HG02763 (cell line): ENCODE data around the gene OGFR.
A peak's percentile ranks its signal among the peaks of the same experiment; 100 is the strongest.
"Not testable (repeated sequence)": the region's sequence is repeated elsewhere in the genome, so short reads cannot be mapped to it uniquely, and the experiment has no call there.

Experiments used
- ATAC-seq: cut with Tn5 transposase; IDR thresholded peaks from one replicate; pipeline ENCODE4 v1.9.1; 2021; ENCODE audit warnings: mild to moderate bottlenecking, moderate library complexity; ENCODE audit not compliant: unreplicated experiment

Gene OGFR

DNA sequence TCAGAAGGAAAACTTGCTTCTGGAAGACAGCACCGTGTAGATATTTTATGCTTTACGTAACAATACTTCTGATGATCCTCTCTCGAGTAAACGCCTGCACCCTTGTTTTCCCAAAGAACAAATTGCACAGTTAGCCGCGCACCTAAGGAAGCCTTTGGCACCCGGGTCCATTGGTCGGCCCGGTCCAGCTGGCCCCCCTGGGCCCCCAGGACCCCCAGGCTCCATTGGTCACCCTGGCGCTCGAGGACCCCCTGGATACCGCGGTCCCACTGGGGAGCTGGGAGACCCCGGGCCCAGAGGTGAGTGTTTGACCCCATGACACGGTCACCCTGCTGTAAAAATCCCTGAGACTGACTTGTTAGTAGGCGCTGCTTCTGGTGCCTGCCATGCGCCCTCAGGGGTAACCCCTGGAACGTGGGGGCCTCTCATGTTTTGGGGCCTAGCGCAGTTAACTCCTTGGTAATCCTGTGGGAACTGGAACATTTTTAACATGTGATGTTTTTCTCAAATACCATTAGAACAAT lies 32.4 kb downstream of the OGFR start:
- no peak for ATAC-seq

DNA sequence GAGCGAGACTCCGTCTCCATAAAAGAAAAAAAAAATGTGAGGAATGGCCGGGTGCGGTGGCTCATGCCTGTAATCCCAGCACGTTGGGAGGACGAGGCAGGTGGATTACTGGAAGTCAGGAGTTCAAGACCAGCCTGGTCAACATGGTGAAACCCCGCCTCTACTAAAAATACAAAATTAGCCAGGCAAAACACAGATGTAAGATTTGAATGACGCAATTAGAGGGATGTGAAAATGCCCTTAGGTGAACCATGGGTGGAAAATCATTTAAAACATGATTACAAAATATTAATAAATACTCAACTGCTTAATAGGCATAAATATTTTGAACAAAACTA lies 33.1 kb downstream of the OGFR start:
- no peak for ATAC-seq

DNA sequence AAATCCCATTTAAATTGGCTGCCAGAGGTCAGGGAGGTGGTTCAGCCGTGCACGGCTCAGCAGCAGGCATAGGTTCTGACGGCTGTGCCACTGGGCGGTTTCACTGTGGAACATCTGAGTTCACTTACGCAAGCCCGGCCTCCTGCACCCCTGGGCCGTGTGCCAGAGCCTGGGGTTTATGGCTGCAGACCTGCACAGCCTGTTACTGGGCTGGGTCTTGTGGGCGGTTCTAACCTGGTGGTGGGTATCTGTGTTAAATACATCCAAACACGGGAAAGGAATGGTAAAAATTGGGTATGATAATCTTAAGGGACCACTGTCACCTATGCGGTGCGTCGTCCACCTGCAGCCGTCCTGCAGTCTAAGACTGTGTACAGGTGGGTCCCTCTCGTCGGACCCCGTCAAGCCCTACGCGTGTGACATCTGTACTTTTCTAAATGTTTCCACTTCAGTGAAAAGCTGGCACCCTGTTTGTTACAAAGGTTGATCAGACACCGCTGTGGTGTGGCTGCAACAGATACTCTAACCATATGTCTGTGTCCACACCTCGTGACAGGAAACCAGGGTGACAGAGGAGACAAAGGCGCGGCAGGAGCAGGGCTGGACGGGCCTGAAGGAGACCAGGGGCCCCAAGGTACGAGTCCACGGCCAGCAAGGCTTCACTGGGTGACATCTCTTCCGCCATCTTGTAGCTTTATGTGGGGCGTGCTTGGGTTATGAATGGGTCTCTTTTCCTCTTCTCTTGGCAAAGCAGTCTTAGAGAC lies 33.7 kb downstream of the OGFR start:
- peak; percentile 65 for ATAC-seq

DNA sequence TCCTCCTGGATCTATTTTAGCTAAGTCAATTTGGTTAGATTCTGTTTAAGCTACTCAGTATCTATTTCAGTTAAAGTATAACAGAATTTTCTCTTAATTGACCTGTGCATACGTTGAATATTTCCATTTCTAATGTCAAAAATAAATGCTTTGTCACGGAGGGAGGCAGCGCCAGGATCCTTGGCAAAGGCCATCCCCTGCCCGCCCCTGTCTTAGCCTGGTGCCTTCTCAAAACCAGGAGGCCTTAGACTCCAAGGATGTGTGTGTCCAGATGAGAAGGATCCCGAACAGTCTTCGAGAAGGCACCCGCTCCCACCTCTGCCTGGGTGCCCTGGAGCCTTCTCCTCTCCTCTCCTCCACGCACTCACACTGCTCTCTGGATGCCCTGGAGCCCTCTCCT lies 34.6 kb downstream of the OGFR start:
- no peak for ATAC-seq

DNA sequence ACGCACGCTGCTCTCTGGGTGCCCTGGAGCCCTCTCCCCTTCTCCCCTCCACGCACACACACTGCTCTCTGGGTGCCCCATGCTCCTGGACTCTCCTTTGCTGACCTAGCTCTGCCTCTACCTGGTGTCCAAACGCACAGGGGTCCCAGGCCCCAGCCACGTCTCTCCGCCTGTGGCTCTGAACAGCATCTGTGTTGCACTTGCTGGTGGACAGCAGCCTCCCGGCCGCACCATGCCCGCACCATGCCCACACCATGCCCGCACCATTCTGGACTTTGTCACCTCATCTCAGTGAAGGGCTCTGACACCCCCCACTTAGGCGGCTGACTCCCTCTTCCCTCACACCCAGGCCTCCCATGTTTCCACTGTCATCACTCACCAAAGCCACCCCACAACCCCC lies 35.2 kb downstream of the OGFR start:
- no peak for ATAC-seq

DNA sequence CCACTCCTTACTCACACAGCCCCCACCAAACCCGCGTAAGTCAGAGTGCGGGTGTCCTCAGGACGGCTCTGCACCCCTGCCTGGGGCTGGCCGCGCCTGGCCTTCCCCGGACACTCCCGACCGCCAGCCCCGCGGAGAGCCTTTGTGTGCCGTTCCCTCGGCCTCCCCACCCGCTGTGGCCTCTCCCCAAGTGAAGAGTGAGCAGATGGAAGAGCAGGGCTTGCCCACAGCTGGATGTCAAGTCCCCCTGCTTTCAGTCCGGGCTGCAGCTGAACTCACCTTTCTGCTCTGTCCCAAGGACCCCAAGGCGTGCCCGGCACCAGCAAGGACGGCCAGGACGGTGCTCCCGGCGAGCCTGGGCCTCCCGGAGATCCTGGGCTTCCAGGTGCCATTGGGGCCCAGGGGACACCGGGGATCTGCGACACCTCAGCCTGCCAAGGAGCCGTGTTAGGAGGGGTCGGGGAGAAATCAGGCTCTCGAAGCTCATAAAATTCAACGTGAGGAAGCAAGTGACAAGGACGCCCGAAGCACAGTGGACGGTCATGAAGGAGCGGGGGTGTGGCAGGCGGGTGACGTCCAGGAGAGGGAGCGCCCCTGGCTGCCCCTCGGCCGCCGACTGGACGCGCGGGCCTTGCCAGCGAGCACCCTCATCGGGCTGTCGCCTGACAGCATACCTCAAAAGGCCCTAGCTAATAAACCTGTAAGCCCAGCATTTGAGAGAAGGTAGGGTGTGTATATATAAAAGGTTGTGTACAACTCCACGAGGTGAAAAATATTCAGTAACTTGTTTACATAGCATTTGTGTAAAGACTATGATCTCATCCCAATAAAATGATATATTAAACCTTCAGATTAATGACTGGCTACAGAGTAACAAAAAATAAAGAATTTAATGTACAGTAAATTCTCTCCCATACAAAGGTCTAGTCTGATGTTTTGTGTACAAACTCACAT lies 35.9 kb downstream of the OGFR start:
- ATAC-seq: no peak

DNA sequence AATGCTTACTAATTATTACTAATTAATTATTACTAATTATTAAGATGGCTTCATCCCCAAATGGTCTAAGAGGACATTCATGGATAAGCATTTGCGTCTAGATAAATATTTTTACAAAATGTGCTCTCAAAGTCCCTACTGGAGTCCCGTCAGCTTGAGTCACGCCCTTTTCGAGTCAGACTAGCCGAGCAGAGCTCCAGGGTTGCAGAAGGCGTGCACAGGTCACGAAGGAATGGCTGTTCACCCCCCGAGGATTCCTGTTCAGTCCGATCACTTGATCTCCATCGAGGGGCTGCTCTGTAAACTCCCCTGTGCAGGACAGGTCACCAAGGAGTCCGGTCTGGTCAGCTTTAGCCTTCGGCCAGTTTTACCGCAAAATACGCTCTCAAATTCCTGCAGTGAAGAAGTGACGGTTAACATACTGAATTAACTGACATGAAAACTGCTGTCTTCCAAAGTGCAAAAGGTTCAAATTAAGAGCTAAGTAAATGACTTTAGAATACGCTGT lies 37.1 kb downstream of the OGFR start:
- ATAC-seq: no peak

DNA sequence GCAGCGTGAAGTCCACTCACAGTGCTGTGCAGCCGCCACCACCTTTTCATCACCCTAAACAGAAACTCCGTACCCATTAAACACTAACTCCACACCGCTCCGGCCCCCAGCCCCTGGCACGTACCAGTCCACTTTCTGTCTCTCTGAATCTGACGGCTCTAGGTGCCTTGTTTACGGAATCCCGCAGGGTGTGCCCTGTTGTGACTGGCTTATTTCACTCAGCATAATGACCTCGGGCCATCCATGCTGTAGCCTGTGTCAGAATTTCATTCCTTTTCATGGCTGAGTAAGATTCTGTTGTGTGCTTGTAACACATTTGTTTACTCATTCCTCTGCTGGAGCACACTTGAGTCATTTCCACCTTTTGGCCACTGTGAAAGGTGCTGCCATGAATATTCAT lies 39.0 kb downstream of the OGFR start:
- no peak for ATAC-seq

DNA sequence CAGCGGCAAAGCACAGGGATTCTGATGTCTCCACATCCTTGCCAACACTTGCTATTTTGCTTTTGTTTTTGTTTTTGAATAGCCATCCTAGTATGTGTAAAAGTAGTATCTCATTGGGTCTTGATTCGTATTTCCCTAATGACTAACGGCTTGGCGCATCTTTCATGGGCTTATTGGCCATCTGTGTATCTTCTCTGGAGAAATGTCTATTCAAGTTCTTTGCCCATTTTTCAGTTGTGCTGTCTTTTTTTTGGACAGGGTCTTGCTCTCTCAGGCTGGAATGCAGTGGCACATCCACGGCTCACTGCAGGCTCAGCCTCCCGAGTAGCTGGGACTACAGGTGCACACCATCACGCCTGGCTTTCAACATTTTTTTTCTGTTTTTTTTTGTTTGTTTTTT lies 39.5 kb downstream of the OGFR start:
- no peak for ATAC-seq

DNA sequence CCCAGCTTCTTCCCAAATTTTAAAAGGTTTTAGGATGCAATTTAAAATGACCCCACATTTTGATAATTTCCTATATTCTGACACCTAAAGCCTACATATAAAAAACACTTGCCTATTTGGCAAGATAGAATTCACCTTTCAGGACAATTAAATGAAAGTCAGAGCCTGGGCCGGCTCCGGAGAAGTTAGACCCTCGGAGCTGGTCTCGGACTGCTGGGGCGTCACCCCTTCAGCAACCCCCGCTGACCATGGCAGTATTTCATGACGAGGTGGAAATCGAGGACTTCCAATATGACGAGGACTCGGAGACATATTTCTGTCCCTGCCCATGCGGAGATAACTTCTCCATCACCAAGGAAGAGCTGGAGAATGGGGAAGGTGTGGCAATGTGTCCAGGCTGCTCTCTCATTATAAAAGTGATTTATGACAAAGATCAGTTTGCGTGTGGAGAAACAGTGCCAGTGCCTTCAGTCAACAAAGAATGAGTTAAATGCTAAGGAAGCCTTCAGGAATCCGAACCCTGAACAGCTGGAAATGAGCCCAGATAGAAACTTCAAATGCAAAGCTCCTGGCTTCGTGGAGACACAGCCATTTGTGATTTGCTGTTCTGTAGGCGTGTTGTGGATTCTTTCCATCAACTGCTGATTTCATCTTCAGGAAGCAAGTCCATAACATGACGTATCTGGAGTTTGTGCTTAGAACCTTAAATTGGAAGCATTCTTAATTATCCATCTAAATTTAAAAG lies 41.0 kb downstream of the OGFR start:
- no peak for ATAC-seq

DNA sequence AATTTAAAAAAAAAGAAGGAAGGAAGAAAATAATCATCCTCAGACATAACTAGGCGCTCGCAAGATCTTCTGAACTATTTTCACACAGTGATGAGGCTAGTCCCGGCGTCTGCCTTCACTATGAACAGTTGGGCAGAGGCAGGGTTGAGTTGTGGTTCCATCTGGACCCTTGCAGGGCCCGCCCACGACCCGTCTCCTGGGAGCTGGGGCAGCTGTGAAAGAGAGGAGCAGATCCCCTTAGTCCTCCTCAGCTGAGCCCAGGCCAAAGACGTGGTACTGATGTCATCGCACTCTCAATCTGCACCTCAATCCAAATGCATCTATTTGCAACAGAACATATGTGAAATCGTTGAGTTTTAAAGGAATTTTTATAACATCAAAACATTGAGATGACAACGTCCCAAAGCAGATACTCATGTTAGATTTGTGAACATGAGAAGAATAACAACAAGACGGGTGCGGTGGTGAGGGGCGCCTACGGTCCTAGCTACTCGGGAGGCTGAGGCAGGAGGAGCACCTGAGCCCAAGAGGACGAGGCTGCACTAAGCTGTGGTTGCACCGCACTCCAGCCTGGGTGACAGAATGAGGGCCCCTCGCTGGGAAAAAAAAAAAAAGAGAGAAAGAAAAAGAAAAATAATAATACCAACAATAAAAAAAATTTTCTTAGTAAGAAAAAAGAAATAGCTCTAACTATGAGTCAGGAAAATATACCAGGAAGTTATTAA lies 41.7 kb downstream of the OGFR start:
- no peak for ATAC-seq

DNA sequence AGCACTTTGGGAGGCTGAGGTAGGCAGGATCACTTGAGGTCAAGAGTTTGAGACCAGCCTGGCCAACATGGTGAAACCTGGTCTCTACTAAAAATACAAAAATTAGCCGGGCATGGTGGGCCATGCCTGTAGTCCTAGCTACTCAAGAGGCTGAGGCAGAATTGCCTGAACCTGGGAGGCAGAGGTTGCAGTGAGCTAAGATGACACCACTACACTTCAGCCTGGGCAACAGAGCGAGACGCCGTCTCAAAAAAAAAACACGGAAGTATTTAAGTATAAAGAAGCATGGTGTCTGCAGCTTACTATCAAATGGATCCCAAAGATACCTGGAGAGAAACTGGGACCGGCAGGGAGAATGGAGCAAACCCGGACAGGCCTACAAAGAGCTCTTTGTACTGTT lies 44.3 kb downstream of the OGFR start:
- not testable (repeated sequence) for ATAC-seq

DNA sequence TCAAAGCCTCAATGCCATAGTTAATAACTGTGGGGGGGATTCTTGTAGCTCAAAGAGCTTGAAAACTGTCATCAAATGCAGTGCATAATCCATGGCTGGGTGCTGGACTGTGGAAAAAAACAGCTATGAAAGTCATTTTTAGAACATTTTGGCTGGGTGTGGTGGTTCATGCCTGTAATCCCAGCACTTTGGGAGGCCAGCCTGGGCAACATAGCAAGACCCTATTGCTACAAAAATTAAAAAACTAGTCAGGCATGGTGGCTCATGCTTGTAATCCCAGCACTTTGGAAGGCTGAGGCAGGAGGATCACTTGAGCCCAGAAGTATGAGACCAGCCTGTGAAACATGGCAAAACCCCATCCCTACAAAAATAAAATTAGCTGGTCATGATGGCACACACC lies 44.8 kb downstream of the OGFR start:
- ATAC-seq: no peak

DNA sequence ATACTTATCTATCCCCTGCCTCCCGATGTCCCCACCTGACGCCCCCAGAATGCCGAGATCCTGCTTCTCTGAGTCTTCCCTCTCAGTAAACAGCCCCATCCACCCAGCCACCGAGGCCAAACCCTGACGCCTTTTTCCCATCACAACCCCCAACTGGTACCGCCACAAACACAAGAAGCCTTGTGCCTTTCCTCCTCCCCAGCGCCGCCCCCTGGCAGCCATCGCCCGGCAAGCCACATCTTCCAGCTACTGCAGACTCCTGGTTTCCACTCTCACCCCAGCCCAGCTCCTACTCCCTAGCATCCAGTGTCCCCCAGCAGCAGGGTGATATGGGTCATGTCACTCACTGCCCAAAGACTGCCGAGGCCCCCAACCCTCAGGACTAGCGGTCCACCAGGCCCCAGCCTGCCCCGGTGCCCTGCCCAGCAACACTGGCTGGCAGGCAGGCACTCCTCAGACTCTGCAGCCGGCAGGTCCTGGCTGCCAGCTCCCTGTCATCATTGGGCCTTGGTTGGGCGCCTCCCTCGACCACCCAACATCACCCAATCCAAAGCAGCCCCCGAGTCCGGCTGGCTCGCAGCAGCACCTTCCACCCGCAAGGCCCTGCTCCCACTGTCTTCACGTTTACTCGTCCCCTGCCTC lies 45.8 kb downstream of the OGFR start:
- ATAC-seq: no peak

DNA sequence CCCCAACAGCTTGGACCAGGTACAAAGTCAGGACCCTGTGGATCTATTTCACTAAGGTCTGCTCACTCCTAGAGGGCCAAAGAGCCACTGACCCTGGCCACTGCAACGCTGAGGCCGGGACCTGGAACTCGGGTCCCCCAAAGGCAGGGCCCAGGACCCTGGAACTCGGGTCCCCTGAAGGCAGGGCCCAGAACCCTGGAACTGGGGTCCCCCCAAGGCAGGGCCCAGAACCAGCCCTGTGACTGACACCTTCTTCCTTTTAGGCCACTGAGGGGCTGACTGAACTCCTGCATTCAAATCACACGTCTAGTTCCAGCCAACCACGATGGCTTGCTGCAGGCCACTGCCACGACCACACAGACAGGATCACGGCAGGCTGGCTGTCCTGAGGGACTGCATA lies 47.6 kb downstream of the OGFR start:
- no peak for ATAC-seq

DNA sequence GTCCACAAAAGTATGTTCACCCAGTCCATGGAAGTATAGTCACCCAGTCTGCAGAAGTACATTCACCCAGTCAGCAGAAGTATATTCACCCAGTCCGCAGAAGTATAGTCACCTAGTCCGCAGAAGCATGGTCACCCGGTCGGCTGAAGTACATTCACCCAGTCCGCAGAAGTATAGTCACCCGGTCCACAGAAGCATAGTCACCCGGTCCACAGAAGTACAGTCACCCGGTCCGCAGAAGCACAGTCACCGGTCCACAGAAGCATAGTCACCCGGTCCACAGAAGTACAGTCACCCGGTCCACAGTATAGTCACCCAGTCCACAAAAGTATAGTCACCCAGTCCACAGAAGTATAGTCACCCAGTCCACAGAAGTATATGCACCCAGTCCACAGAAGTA lies 48.2 kb downstream of the OGFR start:
- no peak for ATAC-seq

DNA sequence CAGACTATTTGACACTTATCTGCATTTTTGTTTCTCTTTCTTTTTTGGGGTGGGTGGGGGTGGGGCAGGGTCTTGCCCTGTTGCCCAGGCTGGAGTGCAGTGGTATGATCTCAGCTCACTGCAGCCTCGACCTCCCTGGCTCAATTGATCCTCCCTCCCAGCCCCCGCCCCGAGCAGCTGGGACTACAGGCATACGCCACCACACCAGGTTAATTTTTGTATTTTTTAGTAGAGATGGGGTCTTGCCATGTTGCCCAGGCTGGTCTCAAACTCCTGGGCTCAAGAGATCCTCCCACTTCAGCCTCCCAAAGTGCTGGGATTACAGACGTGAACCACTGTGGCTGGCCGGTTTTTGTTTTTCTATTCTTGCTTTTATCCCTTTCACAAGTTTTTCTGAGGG lies 48.7 kb downstream of the OGFR start:
- not testable (repeated sequence) for ATAC-seq

DNA sequence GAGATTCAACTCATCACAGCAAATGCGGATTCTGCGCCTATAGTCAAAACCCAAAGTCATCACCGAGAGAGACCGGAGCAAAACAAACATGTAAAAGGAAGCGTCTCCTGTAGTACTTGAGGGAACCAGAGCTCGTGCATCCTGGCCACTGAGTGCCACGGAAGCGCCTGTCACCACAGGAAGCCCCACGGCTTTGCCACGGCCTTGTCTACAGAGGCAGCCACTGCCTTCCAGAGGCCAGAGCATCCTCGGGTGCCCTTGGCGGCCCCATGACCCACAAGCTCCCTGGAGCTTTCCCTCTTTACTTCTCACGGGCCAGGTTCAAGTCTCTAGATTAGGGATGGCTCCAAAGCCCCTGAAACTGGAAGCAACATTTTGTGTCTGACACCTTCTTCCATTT lies 49.5 kb downstream of the OGFR start:
- ATAC-seq: no peak

DNA sequence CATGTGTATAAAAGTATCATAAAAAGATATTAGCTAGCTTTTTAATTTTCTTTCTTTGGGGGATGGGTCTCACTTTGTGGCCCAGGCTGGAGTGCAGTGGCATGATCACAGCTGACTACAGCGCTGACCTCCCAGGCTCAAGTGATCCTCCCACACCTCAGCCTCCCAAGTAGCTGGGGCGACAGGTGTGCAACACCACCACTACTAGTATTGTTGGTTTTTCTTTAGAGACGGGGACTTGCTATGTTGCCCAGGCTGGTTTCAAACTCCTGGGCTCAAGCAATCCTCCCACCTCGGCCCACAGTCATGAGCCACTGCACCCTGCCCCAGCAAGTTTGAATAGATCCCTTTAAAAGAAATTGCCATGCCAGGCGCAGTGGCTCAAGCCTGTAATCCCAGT lies 50.5 kb downstream of the OGFR start:
- ATAC-seq: no peak
